GM21576 (cell line): ENCODE measurements around the gene TCF12.

Experiments
- ATAC-seq: cut with Tn5 transposase; IDR thresholded peaks from one replicate; pipeline ENCODE4 v1.9.1; 2021; ENCODE audit warnings: mild to moderate bottlenecking, moderate library complexity; ENCODE audit not compliant: unreplicated experiment

TCF12 gene

GRCh38 chr15:57285386-57285785, 366.9 kb downstream of the TCF12 start:
- no peak for ATAC-seq

GRCh38 chr15:57286446-57287122, 368.1 kb downstream of the TCF12 start:
- ATAC-seq = no peak

GRCh38 chr15:57287123-57287521, 368.7 kb downstream of the TCF12 start:
- ATAC-seq = no peak

- no peak for ATAC-seq
Observed at GRCh38 chr15:57288926-57289580, 370.6 kb downstream of the TCF12 start.

GRCh38 chr15:57290187-57290586, 371.7 kb downstream of the TCF12 start:
- no peak for ATAC-seq

- ATAC-seq = no peak
Observed at GRCh38 chr15:57290826-57291225, 372.4 kb downstream of the TCF12 start.

- no peak for ATAC-seq
Observed at GRCh38 chr15:57296473-57297162, 378.2 kb downstream of the TCF12 start.

- no peak for ATAC-seq
Observed at GRCh38 chr15:57297163-57297593, 378.7 kb downstream of the TCF12 start.

- no peak for ATAC-seq
Observed at GRCh38 chr15:57297630-57298029, 379.2 kb downstream of the TCF12 start.

GRCh38 chr15:57298204-57298603, 379.8 kb downstream of the TCF12 start:
- ATAC-seq = no peak

GRCh38 chr15:57298843-57299550, 380.6 kb downstream of the TCF12 start:
- ATAC-seq = no peak

- no peak for ATAC-seq
Observed at GRCh38 chr15:57301307-57301706, 382.9 kb downstream of the TCF12 start.

GRCh38 chr15:57302640-57303257, 384.3 kb downstream of the TCF12 start:
- no peak for ATAC-seq

GRCh38 chr15:57305009-57305408, 386.6 kb downstream of the TCF12 start:
- ATAC-seq = no peak

GRCh38 chr15:57306161-57306943, 387.9 kb downstream of the TCF12 start:
- ATAC-seq = peak; percentile 70

GRCh38 chr15:57306944-57307411, 388.5 kb downstream of the TCF12 start:
- no peak for ATAC-seq

GRCh38 chr15:57307527-57308169, 389.2 kb downstream of the TCF12 start:
- ATAC-seq = no peak

GRCh38 chr15:57308170-57308545, 389.7 kb downstream of the TCF12 start:
- ATAC-seq = no peak
